Sigmoid colon (tissue), 4 donors: ENCODE measurements around the gene HOXD12.

Source experiments
- POLR2A ChIP-seq, 2 donors: fragments of 450-650 bp; IDR thresholded peaks; one replicate each; pipeline ENCODE4 v1.6.1; 2016; ENCODE audit warnings: antibody characterized with exemption in 2 of 2, mild to moderate bottlenecking in 2 of 2, moderate library complexity in 2 of 2
- POLR2AphosphoS5 ChIP-seq, 4 donors: sonication (generic); formaldehyde crosslinking; IDR thresholded peaks; one replicate each; pipeline ENCODE4 v1.6.1; 2017; ENCODE audit warnings: antibody characterized with exemption in 4 of 4
- TF ChIP-seq, protein P1 (sequence below), 4 experiments: fragments of 450-650 bp in 3 of 4; fragments of 200-600 bp in 1 of 4; IDR thresholded peaks; one replicate each; pipeline ENCODE4 v1.5.1; 2016 to 2019; ENCODE audit warnings: antibody characterized with exemption in 4 of 4, mild to moderate bottlenecking in 3 of 4, moderate library complexity in 2 of 4

DNA sequence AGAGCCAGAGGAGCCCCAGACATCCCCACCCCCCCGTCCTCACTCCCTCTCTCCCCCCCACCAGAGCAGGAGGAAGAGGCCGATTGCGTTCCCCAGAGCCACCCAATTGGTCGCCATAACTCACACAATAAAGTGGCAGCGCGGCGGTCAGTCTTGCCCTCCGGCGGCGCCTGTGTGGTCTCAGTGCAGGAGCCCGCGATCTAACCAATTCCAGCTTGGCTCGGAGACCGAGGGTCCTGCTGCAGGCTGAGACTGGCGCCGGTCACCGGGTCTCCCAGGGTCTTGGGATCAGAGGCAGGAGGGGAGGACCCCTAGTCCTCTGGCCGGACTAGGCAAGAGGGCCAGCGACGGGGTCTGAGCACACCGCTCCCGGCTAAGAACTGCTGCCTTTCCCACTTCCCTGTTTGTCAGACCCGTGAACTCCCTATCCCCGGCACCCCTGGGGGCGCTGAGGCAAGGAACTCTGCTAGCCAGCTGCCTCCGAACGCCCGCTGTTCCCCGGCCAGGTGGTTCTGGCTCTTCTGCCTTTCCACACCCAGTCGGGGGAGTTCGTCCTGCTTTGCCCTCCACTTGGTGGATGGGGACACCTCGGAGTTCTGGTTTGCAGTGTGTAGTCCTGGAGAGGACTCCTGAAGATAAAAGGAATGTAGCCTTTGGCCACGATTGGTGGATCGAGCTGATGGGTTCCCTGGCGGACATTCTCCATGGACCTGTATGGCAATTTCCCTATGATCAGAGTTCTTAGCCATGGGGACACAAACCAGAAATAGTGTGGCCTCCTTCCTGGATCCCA lies 1.0 kb upstream of the HOXD12 start:
- TF ChIP-seq, protein P1, sequence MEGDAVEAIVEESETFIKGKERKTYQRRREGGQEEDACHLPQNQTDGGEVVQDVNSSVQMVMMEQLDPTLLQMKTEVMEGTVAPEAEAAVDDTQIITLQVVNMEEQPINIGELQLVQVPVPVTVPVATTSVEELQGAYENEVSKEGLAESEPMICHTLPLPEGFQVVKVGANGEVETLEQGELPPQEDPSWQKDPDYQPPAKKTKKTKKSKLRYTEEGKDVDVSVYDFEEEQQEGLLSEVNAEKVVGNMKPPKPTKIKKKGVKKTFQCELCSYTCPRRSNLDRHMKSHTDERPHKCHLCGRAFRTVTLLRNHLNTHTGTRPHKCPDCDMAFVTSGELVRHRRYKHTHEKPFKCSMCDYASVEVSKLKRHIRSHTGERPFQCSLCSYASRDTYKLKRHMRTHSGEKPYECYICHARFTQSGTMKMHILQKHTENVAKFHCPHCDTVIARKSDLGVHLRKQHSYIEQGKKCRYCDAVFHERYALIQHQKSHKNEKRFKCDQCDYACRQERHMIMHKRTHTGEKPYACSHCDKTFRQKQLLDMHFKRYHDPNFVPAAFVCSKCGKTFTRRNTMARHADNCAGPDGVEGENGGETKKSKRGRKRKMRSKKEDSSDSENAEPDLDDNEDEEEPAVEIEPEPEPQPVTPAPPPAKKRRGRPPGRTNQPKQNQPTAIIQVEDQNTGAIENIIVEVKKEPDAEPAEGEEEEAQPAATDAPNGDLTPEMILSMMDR (IDR thresholded peaks at IDR 0.05): no peak
- TF ChIP-seq POLR2AphosphoS5 (IDR thresholded peaks at IDR 0.05) (no peak), POLR2A (IDR thresholded peaks at IDR 0.05) (no peak)
